Trophoblast cell (in vitro differentiated cells and primary cell): ENCODE data around the gene DCDC2C.

Experiments
- DNase-seq, 2 donors: peaks; one replicate each; pipeline ENCODE4 v3.0.0-alpha.2; 2016
- H2AFZ ChIP-seq: 2 replicates; pipeline ENCODE4 v1.6.1; 2013; ENCODE audit warnings: low read length, moderate library complexity, mild to moderate bottlenecking; ENCODE audit not compliant: insufficient read depth, poor library complexity
- H2AK5ac ChIP-seq: 2 replicates; pipeline ENCODE4 v1.6.1; 2013; ENCODE audit warnings: mild to moderate bottlenecking, low read length
- H2BK120ac ChIP-seq: 2 replicates; pipeline ENCODE4 v1.6.1; 2013; ENCODE audit warnings: low read length, mild to moderate bottlenecking, moderate library complexity; ENCODE audit not compliant: insufficient read depth, poor library complexity
- H2BK12ac ChIP-seq: 2 replicates; pipeline ENCODE4 v1.6.1; 2013; ENCODE audit warnings: mild to moderate bottlenecking, low read length, moderate library complexity
- H2BK5ac ChIP-seq: 2 replicates; pipeline ENCODE4 v1.6.1; 2013; ENCODE audit warnings: low read length, low read depth, moderate library complexity, mild to moderate bottlenecking; ENCODE audit not compliant: poor library complexity
- H3K14ac ChIP-seq: 2 replicates; pipeline ENCODE4 v1.6.1; 2013; ENCODE audit warnings: mild to moderate bottlenecking, low read length
- H3K18ac ChIP-seq: 2 replicates; pipeline ENCODE4 v1.6.1; 2013; ENCODE audit warnings: mild to moderate bottlenecking, low read length
- H3K23ac ChIP-seq: 2 replicates; pipeline ENCODE4 v1.6.1; 2013; ENCODE audit warnings: low read length
- H3K27ac ChIP-seq: 2 replicates; pipeline ENCODE4 v1.5.1; 2013; ENCODE audit warnings: low read depth, mild to moderate bottlenecking, inconsistent platforms, low read length, moderate library complexity
- H3K27me3 ChIP-seq: 2 replicates; pipeline ENCODE4 v1.6.1; 2013; ENCODE audit warnings: inconsistent platforms, mild to moderate bottlenecking, low read length, moderate library complexity; ENCODE audit not compliant: insufficient read depth
- H3K36me3 ChIP-seq, 2 experiments: 1 replicate in 1 of 2; 2 replicates in 1 of 2; pipeline ENCODE4 v1.6.1; 2013; ENCODE audit warnings: low read length in 2 of 2, mild to moderate bottlenecking in 2 of 2, moderate library complexity in 1 of 2; ENCODE audit not compliant: insufficient read depth in 2 of 2, control insufficient read depth in 1 of 2
- H3K4ac ChIP-seq: 2 replicates; pipeline ENCODE4 v1.6.1; 2013; ENCODE audit warnings: low read depth, mild to moderate bottlenecking, low read length, moderate library complexity
- H3K4me1 ChIP-seq, 2 experiments: 1 replicate in 1 of 2; 2 replicates in 1 of 2; pipeline ENCODE4 v1.6.1; 2013; ENCODE audit warnings: low read length in 2 of 2, mild to moderate bottlenecking in 2 of 2, moderate library complexity in 1 of 2; ENCODE audit not compliant: insufficient read depth in 2 of 2, control insufficient read depth in 1 of 2
- H3K4me2 ChIP-seq: 2 replicates; pipeline ENCODE4 v1.6.1; 2013; ENCODE audit warnings: inconsistent platforms, mild to moderate bottlenecking, low read length, moderate library complexity
- H3K4me3 ChIP-seq: 2 replicates; pipeline ENCODE4 v1.5.1; 2013; ENCODE audit warnings: mild to moderate bottlenecking, low read depth, low read length, inconsistent platforms
- H3K79me1 ChIP-seq: one replicate; pipeline ENCODE4 v1.6.1; 2013; ENCODE audit warnings: low read length
- H3K79me2 ChIP-seq: 2 replicates; pipeline ENCODE4 v1.6.1; 2013; ENCODE audit warnings: low read length, mild to moderate bottlenecking; ENCODE audit not compliant: control insufficient read depth, insufficient read depth, poor library complexity
- H3K9ac ChIP-seq: 2 replicates; pipeline ENCODE4 v1.6.1; 2013; ENCODE audit warnings: mild to moderate bottlenecking, low read length
- H3K9me3 ChIP-seq: 2 replicates; pipeline ENCODE4 v1.6.1; 2013; ENCODE audit warnings: low read depth, mild to moderate bottlenecking, control low read depth, inconsistent platforms, low read length; ENCODE audit not compliant: insufficient read depth
- H4K12ac ChIP-seq: 2 replicates; pipeline ENCODE4 v1.6.1; 2013; ENCODE audit warnings: low read depth, mild to moderate bottlenecking, low read length, moderate library complexity
- H4K8ac ChIP-seq: 2 replicates; pipeline ENCODE4 v1.6.1; 2013; ENCODE audit warnings: low read depth, mild to moderate bottlenecking, low read length, moderate library complexity
- H4K91ac ChIP-seq: one replicate; pipeline ENCODE4 v1.6.1; 2013; ENCODE audit warnings: low read depth, mild to moderate bottlenecking, low read length, moderate library complexity
- WGBS: extraction: QIAGEN DNeasy Blood & Tissue Kit; methylation state at CpG from one replicate; pipeline ENCODE4 v1.1.7; 2013; ENCODE audit warnings: missing lambda C conversion rate; ENCODE audit not compliant: insufficient read length, insufficient coverage; ENCODE audit errors: extremely low coverage; 5-methylcytosine and 5-hydroxymethylcytosine counted together

DCDC2C gene

DNA sequence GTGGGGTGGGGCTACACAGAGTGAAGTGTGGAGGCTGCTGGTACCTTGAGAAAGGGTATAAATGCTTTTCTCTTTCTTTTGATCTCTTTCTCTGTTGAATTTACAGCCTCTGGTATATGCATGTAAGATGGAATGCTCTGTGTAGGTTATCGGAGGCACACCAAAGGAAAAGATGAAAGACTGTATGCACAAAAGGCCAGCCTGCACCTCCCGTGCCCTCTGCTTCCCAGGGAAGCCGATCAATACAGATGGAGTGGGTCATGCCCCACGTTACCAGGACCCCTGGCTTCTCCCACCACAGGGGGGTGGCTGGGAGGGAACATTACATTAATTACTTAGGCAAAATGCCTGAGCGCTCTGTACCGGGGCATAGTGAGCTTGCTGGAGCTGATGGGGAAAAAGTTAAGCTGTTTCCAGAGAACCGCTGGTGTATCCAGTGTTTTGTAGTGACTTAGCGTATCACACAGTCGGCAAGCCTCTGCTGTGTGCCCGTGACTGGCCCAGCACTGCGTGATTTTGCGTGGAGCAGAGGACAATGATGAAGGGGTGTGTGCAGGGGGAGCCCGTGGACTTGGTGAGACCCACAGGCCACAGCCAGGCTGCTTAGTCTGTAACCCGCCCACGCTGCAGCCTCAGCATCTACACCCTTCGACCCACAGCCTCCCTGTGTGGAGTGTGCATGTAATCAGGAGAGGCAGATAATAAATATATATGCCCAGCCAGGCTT, 37.3 kb upstream of the DCDC2C start:
- peaks cover 5% of the 10 kb centered on the region for H3K9me3 ChIP-seq
- H3K18ac ChIP-seq = no peak overlapping the region
- no peak overlapping the region for H3K4me3 ChIP-seq
- H3K79me2 ChIP-seq = no peaks in the 10 kb centered on the region
- H3K14ac ChIP-seq = no peak overlapping the region
- H3K23ac ChIP-seq = no peak overlapping the region
- no peak overlapping the region for H2AFZ ChIP-seq
- no peak overlapping the region for H3K9ac ChIP-seq
- H4K8ac ChIP-seq = no peak overlapping the region
- no peak overlapping the region for H3K4me2 ChIP-seq
- H3K27ac ChIP-seq = no peak overlapping the region
- H2BK120ac ChIP-seq = no peak overlapping the region
- no peak overlapping the region for H4K12ac ChIP-seq
- no peaks in the 10 kb centered on the region for H3K79me1 ChIP-seq
- H3K27me3 ChIP-seq = no peaks in the 10 kb centered on the region
- DNase-seq = no peak
- no peak overlapping the region for H2BK5ac ChIP-seq
- no CpG with 5 or more reads among the region's 16 CpGs for WGBS
- H2AK5ac ChIP-seq = no peak overlapping the region
- H4K91ac ChIP-seq = no peak overlapping the region
- H3K4ac ChIP-seq = no peak overlapping the region
- H3K36me3 ChIP-seq = no peaks in the 10 kb centered on the region
- H3K4me1 ChIP-seq = no peaks in the 10 kb centered on the region
- no peak overlapping the region for H2BK12ac ChIP-seq

DNA sequence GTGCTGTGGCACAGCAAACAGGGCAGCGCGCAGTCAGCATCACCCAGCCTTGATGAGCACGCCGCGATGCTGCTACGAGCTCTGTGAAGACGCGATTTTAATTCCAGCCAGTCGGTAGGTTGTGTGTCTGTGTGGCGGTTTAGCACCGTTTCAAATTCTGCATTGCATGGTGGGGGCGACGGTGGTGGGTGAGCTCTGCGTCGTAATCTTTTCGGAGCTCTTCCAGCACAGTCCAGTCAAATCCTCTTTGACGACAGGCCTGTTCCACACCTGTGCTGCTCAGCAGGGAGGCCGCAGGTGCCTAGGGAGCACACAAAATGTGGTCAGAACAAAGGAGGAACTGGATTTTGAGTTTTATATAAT, 36.8 kb upstream of the DCDC2C start:
- Histone ChIP-seq H3K36me3 (no peaks in the 10 kb centered on the region), H4K8ac (no peak overlapping the region), H3K4ac (no peak overlapping the region), H4K91ac (no peak overlapping the region), H3K4me3 (no peak overlapping the region), H3K27ac (no peak overlapping the region), H4K12ac (no peak overlapping the region), H2BK120ac (no peak overlapping the region), H2BK12ac (no peak overlapping the region), H3K4me1 (no peaks in the 10 kb centered on the region), H3K27me3 (no peaks in the 10 kb centered on the region), H2BK5ac (no peak overlapping the region), H3K9ac (no peak overlapping the region), H3K23ac (no peak overlapping the region), H3K79me2 (no peaks in the 10 kb centered on the region), H2AK5ac (no peak overlapping the region), H3K18ac (no peak overlapping the region), H2AFZ (no peak overlapping the region), H3K4me2 (no peak overlapping the region), H3K14ac (no peak overlapping the region), H3K9me3 (peaks cover 5% of the 10 kb centered on the region), H3K79me1 (no peaks in the 10 kb centered on the region)
- WGBS = no CpG with 5 or more reads among the region's 18 CpGs
- no peak for DNase-seq

DNA sequence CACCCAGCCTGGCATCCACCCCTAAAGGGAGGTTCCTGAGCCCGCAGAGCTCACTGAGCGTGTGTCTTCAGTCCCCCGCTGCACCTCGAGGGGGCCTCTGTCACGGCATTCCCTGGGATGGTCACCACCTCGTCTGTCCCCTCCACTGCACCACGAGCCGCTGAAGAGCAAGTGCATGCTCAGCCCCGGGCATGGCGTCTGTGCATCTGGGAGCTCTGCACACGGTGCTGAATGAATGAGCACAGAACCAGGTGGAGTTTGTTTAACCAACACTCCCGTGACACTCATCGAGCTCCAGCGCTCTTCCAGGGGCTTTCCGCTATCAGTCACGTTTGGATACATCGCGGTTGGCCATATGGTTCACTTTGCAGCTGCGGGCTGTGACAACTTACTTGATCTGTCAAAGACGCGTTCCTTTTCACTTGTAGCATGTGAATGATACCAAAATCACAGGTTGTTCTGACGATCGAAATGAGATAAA, 36.2 kb upstream of the DCDC2C start:
- WGBS = no CpG with 5 or more reads among the region's 23 CpGs
- Histone ChIP-seq H2BK5ac (no peak overlapping the region), H3K79me2 (no peaks in the 10 kb centered on the region), H2BK120ac (no peak overlapping the region), H4K91ac (no peak overlapping the region), H3K4me3 (no peak overlapping the region), H3K4ac (no peak overlapping the region), H3K9ac (no peak overlapping the region), H2AK5ac (no peak overlapping the region), H3K27me3 (no peaks in the 10 kb centered on the region), H2AFZ (no peak overlapping the region), H3K79me1 (no peaks in the 10 kb centered on the region), H4K8ac (no peak overlapping the region), H3K27ac (no peak overlapping the region), H3K14ac (no peak overlapping the region), H3K9me3 (peaks cover 5% of the 10 kb centered on the region), H3K4me1 (no peaks in the 10 kb centered on the region), H2BK12ac (no peak overlapping the region), H3K23ac (no peak overlapping the region), H3K36me3 (no peaks in the 10 kb centered on the region), H3K4me2 (no peak overlapping the region), H4K12ac (no peak overlapping the region), H3K18ac (no peak overlapping the region)
- DNase-seq = no peak

DNA sequence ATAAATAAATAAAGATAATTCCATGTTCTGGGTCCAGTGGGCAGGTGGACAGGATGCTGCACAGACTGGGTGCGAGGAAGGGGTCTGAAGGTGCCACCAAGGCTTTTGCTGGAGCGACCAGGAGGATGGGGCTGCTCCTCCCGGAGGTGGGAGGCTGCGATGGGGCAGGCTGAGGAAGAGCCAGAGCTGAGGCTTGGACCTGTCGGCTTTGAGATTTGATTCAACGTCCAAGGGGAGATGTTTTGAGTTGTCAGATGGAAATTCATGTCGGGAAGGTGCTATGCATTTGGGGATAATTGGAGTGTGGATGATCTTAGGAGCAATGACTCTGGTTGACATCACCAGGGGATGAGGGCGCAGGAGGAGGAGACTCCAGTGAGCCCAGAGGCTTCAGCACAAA, 33.7 kb upstream of the DCDC2C start:
- Histone ChIP-seq H3K36me3 (no peaks in the 10 kb centered on the region), H2BK120ac (no peak overlapping the region), H3K23ac (no peak overlapping the region), H3K9me3 (peaks cover 8% of the 10 kb centered on the region), H4K91ac (no peak overlapping the region), H3K27ac (no peak overlapping the region), H3K79me2 (no peaks in the 10 kb centered on the region), H3K79me1 (no peaks in the 10 kb centered on the region), H2BK5ac (no peak overlapping the region), H3K18ac (no peak overlapping the region), H3K14ac (no peak overlapping the region), H3K4me2 (no peak overlapping the region), H3K4me3 (no peak overlapping the region), H3K27me3 (no peaks in the 10 kb centered on the region), H2AK5ac (no peak overlapping the region), H4K8ac (no peak overlapping the region), H4K12ac (no peak overlapping the region), H3K4ac (no peak overlapping the region), H3K9ac (no peak overlapping the region), H3K4me1 (no peaks in the 10 kb centered on the region), H2AFZ (no peak overlapping the region), H2BK12ac (no peak overlapping the region)
- WGBS = no CpG with 5 or more reads among the region's 8 CpGs
- DNase-seq = no peak
